SU-DHL-6 (cell line): ENCODE data around the gene DND1.
A peak's percentile ranks its signal among the peaks of the same experiment; 100 is the strongest.

Source experiments
- H2AFZ ChIP-seq: fragments of 200-600 bp; sonication (generic); 2 replicates; pipeline ENCODE4 v1.6.1; 2014; ENCODE audit warnings: low read depth, mild to moderate bottlenecking, moderate library complexity, mixed read lengths, antibody characterized with exemption, low read length; ENCODE audit not compliant: severe bottlenecking
- H3F3A ChIP-seq: fragments of 200-600 bp; shearing (Covaris generic); 2 replicates; pipeline ENCODE4 v1.6.0; 2016; ENCODE audit warnings: antibody characterized with exemption, mild to moderate bottlenecking; ENCODE audit not compliant: insufficient read depth
- H3K27ac ChIP-seq: fragments of 200-600 bp; sonication (generic); 2 replicates; pipeline ENCODE4 v1.5.1; 2016; ENCODE audit warnings: low read depth, mild to moderate bottlenecking, low read length, moderate library complexity, mixed read lengths
- H3K27me3 ChIP-seq: fragments of 200-600 bp; sonication (generic), shearing (Covaris generic); 2 replicates; pipeline ENCODE4 v1.6.0; 2014; ENCODE audit warnings: mild to moderate bottlenecking, low read length
- H3K36me3 ChIP-seq: fragments of 200-600 bp; sonication (generic); 2 replicates; pipeline ENCODE4 v1.6.1; 2014; ENCODE audit warnings: mild to moderate bottlenecking, low read length, mixed read lengths
- H3K4me2 ChIP-seq: fragments of 300-600, 200-600 bp; shearing (Covaris generic), sonication (generic); 2 replicates; pipeline ENCODE4 v1.6.0; 2014; ENCODE audit warnings: low read length, low read depth, mild to moderate bottlenecking; ENCODE audit not compliant: poor library complexity, severe bottlenecking
- H3K4me3 ChIP-seq: fragments of 200-600 bp; sonication (generic); 2 replicates; pipeline ENCODE4 v1.5.1; 2014; ENCODE audit warnings: antibody characterized with exemption, low read length, mild to moderate bottlenecking, mixed read lengths; ENCODE audit not compliant: insufficient read depth, poor library complexity, severe bottlenecking
- H3K79me2 ChIP-seq: fragments of 200-600 bp; sonication (generic); 2 replicates; pipeline ENCODE4 v1.6.1; 2014; ENCODE audit warnings: mild to moderate bottlenecking, low read length, moderate library complexity; ENCODE audit not compliant: insufficient read depth
- H3K9ac ChIP-seq: fragments of 200-600 bp; sonication (generic); 2 replicates; pipeline ENCODE4 v1.7.0; 2014; ENCODE audit warnings: mild to moderate bottlenecking, low read length
- H3K9me2 ChIP-seq: fragments of 200-600 bp; sonication (generic); replicated peaks from 2 replicates; pipeline ENCODE4 v1.6.1; 2014; ENCODE audit warnings: low read length; ENCODE audit not compliant: insufficient read depth
- H3K9me3 ChIP-seq: fragments of 200-600 bp; sonication (generic); 2 replicates; pipeline ENCODE4 v1.6.1; 2014; ENCODE audit warnings: low read length, mixed read lengths; ENCODE audit not compliant: insufficient read depth
- H4K20me1 ChIP-seq: fragments of 200-600 bp; sonication (generic); 2 replicates; pipeline ENCODE4 v1.6.1; 2014; ENCODE audit warnings: low read depth, mild to moderate bottlenecking, antibody characterized with exemption, low read length, moderate library complexity, mixed read lengths
- CTCF ChIP-seq: fragments of 200-600 bp; sonication (generic); IDR thresholded peaks from one replicate; pipeline ENCODE4 v1.5.1; 2017; ENCODE audit warnings: antibody characterized with exemption, mild to moderate bottlenecking, low read length, moderate library complexity; ENCODE audit not compliant: insufficient read depth, poor library complexity, severe bottlenecking
- EZH2phosphoT487 ChIP-seq: fragments of 200-600 bp; sonication (generic), shearing (Covaris generic); conservative IDR thresholded peaks from 2 replicates; pipeline ENCODE4 v1.6.1; 2018; ENCODE audit warnings: mild to moderate bottlenecking, antibody characterized with exemption, low read length, moderate library complexity, mixed read lengths

Gene DND1

GRCh38 chr5:140694276-140694675, 20.9 kb upstream of the DND1 start:
- Histone ChIP-seq H4K20me1 (no peaks in the 10 kb centered on the region), H3K9me2 (no peaks in the 10 kb centered on the region), H3K4me2 (no peak overlapping the region), H3K27ac (no peak overlapping the region), H3K4me3 (no peak overlapping the region), H3K9me3 (no peaks in the 10 kb centered on the region), H3K27me3 (no peaks in the 10 kb centered on the region), H3K36me3 (no peaks in the 10 kb centered on the region; the same call in 1 of the 2 replicates), H3K9ac (no peak overlapping the region), H3F3A (peaks cover 4% of the 10 kb centered on the region; the same call in 1 of the 2 replicates), H3K79me2 (peaks cover 47% of the 10 kb centered on the region), H2AFZ (no peak overlapping the region)
- no peak for TF ChIP-seq CTCF
- no peak for TF ChIP-seq EZH2phosphoT487

- peaks cover 54% of the 10 kb centered on the region for H3K79me2 ChIP-seq
- peak within 1 kb of the TSS; percentile 90 for H2AFZ ChIP-seq
Measured at GRCh38 chr5:140690941-140691924, 17.9 kb upstream of the DND1 start, which contains the start of the genes HARS1 and HARS2. HARS1 (minus strand) TSS chr5:140691370; CDS start chr5:140691304, 66 bp downstream. HARS2 (plus strand) TSS chr5:140691455; CDS start chr5:140691649, 194 bp downstream.

GRCh38 chr5:140690376-140690932, 17.1 kb upstream of the DND1 start:
- H3K4me2 ChIP-seq: peak overlapping the region; percentile 84
- H3K9ac ChIP-seq: peak overlapping the region; percentile 91
- no peaks in the 10 kb centered on the region for H3K9me3 ChIP-seq
- peaks cover 54% of the 10 kb centered on the region for H3K79me2 ChIP-seq
- no peaks in the 10 kb centered on the region for H3F3A ChIP-seq
- TF ChIP-seq CTCF (no peak), EZH2phosphoT487 (no peak)
- H3K9me2 ChIP-seq: no peaks in the 10 kb centered on the region
- no peaks in the 10 kb centered on the region for H4K20me1 ChIP-seq
- peak overlapping the region; percentile 90 for H2AFZ ChIP-seq
- no peaks in the 10 kb centered on the region; the same call in 1 of the 2 replicates for H3K36me3 ChIP-seq
- no peak overlapping the region for H3K27ac ChIP-seq
- H3K27me3 ChIP-seq: no peaks in the 10 kb centered on the region
- peak overlapping the region; percentile 92 for H3K4me3 ChIP-seq

More at GRCh38 chr5:140690941-140691924, 17.9 kb upstream of the DND1 start, which contains the start of the genes HARS1 and HARS2:
- Histone ChIP-seq H3K27me3 (no peaks in the 10 kb centered on the region), H3K27ac (peak within 1 kb of the TSS; percentile 34), H3K36me3 (no peaks in the 10 kb centered on the region; the same call in 1 of the 2 replicates), H3K4me2 (peak within 1 kb of the TSS; percentile 84), H3K9me3 (no peaks in the 10 kb centered on the region), H3F3A (no peaks in the 10 kb centered on the region), H4K20me1 (no peaks in the 10 kb centered on the region), H3K4me3 (peak within 1 kb of the TSS; percentile 92), H3K9me2 (no peaks in the 10 kb centered on the region), H3K9ac (peak within 1 kb of the TSS; percentile 91)
- TF ChIP-seq CTCF: no peak
